ENCODE data around the gene MGAT4C. TPM values are rescaled to one million over a fixed set of nuclear protein-coding genes. Genes with fewer than 3 reads are reported as not detected.

Gene MGAT4C
- total and polyA plus RNA-seq, 4 donors, result 6.9 to 28.8 (median 10.0) TPM

DNA sequence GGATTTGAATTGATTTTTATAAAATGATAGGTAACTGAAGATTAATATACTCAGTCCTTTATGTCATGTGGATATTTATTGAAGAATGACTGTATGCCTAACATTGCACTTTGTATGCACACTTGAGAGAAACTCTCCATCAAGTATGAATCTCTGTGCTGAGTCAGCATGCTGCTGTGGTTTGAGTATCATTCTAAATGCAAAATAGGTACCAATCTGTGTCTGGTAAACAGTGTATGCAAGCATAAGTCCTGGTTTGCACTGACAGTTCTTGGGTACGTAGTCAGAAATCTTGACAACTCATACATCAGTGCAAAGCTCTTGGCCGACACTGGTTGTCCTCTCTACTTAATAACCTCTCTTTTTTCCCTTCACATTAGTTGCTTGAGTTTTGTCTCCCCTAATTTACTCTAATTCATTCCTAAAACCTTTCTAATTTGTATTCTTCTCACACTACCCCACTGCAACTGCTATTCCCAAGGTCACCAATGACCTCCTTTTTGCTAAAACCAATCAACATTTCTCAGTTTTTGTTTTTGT is 21.8 kb downstream of the MGAT4C start:
- Histone ChIP-seq H3K27ac (ENCODE audit: low read depth, low read length) (peak overlapping the region; percentile 57), H3K36me3 (ENCODE audit: control insufficient read depth, insufficient read depth, low read length) (no peaks in the 10 kb centered on the region), H3K9me3 (ENCODE audit: control insufficient read depth, insufficient read depth, low read length) (no peaks in the 10 kb centered on the region), H3K4me3 (ENCODE audit: low read depth, low read length) (no peak overlapping the region), H3K4me1 (ENCODE audit: control insufficient read depth, insufficient read depth, low read length) (peaks cover 3% of the 10 kb centered on the region), H3K27me3 (ENCODE audit: control insufficient read depth, insufficient read depth, low read length) (no peaks in the 10 kb centered on the region)
- 54% methylated on average over 2 of the region's 2 CpGs for WGBS (ENCODE audit: insufficient coverage)
- peak in 3 of 6 donors; percentile 14 to 67 (median 58) for DNase-seq (ENCODE audit: low read depth in 4 of 6, low spot score in 6 of 6)

DNA sequence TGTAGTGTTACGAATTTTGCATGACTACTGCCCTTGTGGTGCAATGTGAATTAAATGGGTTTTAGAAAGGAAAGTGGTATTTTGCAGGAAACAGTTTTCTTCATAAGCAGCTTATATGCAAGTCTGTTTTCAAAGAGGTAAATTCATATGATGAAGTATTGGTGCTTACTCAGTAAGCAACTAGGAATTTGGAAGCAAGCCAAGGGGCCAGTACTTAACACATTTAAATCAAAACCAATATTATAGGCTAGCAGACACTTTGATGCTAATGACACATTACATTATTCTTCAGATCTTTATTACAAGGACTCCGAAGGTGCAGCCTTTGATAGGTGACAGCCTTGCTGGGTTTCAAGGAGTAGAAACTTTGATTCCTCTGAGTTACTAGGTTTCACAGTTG is 23.1 kb downstream of the MGAT4C start:
- H3K4me3 ChIP-seq (ENCODE audit: low read depth, low read length), result no peak overlapping the region
- no peaks in the 10 kb centered on the region for H3K9me3 ChIP-seq (ENCODE audit: control insufficient read depth, insufficient read depth, low read length)
- DNase-seq (ENCODE audit: low read depth in 4 of 6, low spot score in 6 of 6), result peak in 2 of 6 donors; percentile 30 to 50
- no peak overlapping the region for H3K27ac ChIP-seq (ENCODE audit: low read depth, low read length)
- 75% methylated on average over 1 of the region's 2 CpGs for WGBS (ENCODE audit: insufficient coverage)
- H3K27me3 ChIP-seq (ENCODE audit: control insufficient read depth, insufficient read depth, low read length), result no peaks in the 10 kb centered on the region
- no peaks in the 10 kb centered on the region for H3K36me3 ChIP-seq (ENCODE audit: control insufficient read depth, insufficient read depth, low read length)
- peaks cover 3% of the 10 kb centered on the region for H3K4me1 ChIP-seq (ENCODE audit: control insufficient read depth, insufficient read depth, low read length)

DNA sequence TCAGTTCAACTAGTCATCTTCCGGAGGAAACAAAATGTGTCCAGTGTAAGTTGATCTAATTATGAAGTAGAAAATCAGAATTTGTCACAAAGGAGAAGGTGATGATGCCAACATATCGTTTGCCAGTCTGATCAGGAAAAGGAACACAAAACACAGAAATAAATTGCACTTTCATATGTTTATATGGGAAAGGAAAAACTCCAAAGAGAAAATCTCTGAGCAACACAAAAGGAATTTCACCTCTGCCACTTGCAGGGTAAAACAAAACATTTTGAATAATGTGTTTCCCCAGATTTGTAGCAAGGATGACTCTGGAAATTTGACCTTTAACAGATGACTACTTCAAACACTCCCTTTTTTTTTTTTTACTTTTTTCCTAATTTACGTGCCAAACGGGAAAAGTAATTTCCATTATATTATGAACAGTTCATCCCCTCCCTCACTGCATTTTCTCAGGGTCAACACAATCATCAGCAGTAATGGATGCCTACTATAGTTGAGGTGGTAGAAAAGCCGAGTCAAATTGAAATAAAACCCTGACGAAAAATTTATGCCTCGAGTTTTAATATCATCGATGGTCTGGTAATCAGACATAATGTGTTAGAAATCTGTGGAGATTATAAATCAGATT is 25.6 kb downstream of the MGAT4C start:
- H3K9me3 ChIP-seq (ENCODE audit: control insufficient read depth, insufficient read depth, low read length), result no peaks in the 10 kb centered on the region
- H3K4me3 ChIP-seq (ENCODE audit: low read depth, low read length), result no peak overlapping the region
- peaks cover 3% of the 10 kb centered on the region for H3K4me1 ChIP-seq (ENCODE audit: control insufficient read depth, insufficient read depth, low read length)
- no peaks in the 10 kb centered on the region for H3K36me3 ChIP-seq (ENCODE audit: control insufficient read depth, insufficient read depth, low read length)
- no peak for DNase-seq (ENCODE audit: low read depth in 4 of 6, low spot score in 6 of 6)
- no peak overlapping the region for H3K27ac ChIP-seq (ENCODE audit: low read depth, low read length)
- H3K27me3 ChIP-seq (ENCODE audit: control insufficient read depth, insufficient read depth, low read length), result no peaks in the 10 kb centered on the region
- no CpG with 5 or more reads among the region's 8 CpGs for WGBS (ENCODE audit: insufficient coverage)

DNA sequence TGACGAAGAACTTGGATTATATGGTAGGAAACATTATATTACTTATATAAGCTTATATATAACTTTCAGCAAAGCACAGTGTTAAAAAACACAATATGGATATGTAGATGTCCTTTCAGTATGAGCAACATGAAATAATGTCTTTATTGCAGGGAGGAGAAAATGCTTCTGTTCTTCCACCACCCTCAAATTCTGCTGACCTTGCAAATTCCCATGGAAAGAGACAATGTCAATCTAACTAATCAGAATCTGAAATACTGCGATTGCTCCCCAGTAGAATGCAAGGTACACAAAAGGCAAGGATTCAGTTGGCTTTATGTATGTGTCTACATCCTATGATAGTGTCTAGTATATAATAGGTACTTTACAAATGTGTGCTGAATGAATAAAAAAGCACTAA is 26.4 kb downstream of the MGAT4C start:
- no peak for DNase-seq (ENCODE audit: low read depth in 4 of 6, low spot score in 6 of 6)
- Histone ChIP-seq H3K4me1 (ENCODE audit: control insufficient read depth, insufficient read depth, low read length) (peaks cover 3% of the 10 kb centered on the region), H3K27me3 (ENCODE audit: control insufficient read depth, insufficient read depth, low read length) (no peaks in the 10 kb centered on the region), H3K36me3 (ENCODE audit: control insufficient read depth, insufficient read depth, low read length) (no peaks in the 10 kb centered on the region), H3K27ac (ENCODE audit: low read depth, low read length) (no peak overlapping the region), H3K4me3 (ENCODE audit: low read depth, low read length) (no peak overlapping the region), H3K9me3 (ENCODE audit: control insufficient read depth, insufficient read depth, low read length) (no peaks in the 10 kb centered on the region)
- WGBS (ENCODE audit: insufficient coverage), result no CpG with 5 or more reads among the region's 2 CpGs

DNA sequence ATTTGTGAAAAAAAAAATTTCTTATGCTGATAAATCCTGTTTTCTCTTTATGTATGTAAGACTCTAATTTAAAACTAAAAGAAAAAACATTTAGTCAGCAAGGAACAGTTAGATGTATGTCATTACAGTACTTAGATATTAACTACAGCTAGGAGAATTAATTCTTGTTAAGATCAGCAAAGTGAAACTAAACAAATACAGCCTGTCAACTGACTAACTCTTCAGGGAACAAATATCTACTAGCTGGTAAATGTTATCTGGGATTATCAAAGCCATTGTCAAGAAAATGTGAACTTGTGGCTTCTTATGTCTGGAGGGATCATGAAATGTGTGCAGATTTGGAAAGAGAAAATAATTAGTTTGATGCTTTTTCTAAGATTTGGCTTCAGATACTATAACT is 27.5 kb downstream of the MGAT4C start:
- peaks cover 3% of the 10 kb centered on the region for H3K4me1 ChIP-seq (ENCODE audit: control insufficient read depth, insufficient read depth, low read length)
- no peaks in the 10 kb centered on the region for H3K27me3 ChIP-seq (ENCODE audit: control insufficient read depth, insufficient read depth, low read length)
- DNase-seq (ENCODE audit: low read depth in 4 of 6, low spot score in 6 of 6), result no peak
- H3K9me3 ChIP-seq (ENCODE audit: control insufficient read depth, insufficient read depth, low read length), result no peaks in the 10 kb centered on the region
- no peaks in the 10 kb centered on the region for H3K36me3 ChIP-seq (ENCODE audit: control insufficient read depth, insufficient read depth, low read length)
- no peak overlapping the region for H3K4me3 ChIP-seq (ENCODE audit: low read depth, low read length)
- no peak overlapping the region for H3K27ac ChIP-seq (ENCODE audit: low read depth, low read length)

DNA sequence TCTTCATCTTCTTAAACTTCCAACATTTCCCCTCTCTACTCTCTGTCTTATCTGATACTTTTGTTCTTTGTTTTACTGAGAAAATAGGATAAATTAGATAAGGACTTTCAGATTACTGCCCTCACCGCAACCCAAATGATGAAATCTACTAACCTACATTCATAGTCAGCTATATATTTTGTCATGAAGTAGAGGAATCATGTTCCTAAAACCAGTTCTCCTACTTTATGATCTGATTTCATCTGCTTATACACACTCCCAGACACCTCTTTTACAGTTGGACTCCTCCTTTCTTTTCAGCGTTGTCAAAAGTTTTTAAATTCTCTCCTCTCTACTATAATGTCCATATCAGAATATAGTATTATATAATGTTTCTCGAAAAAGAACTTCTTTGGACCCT is 29.7 kb downstream of the MGAT4C start:
- no CpG with 5 or more reads among the region's 3 CpGs for WGBS (ENCODE audit: insufficient coverage)
- Histone ChIP-seq H3K4me1 (ENCODE audit: control insufficient read depth, insufficient read depth, low read length) (no peaks in the 10 kb centered on the region), H3K9me3 (ENCODE audit: control insufficient read depth, insufficient read depth, low read length) (no peaks in the 10 kb centered on the region), H3K27ac (ENCODE audit: low read depth, low read length) (no peak overlapping the region), H3K36me3 (ENCODE audit: control insufficient read depth, insufficient read depth, low read length) (no peaks in the 10 kb centered on the region), H3K4me3 (ENCODE audit: low read depth, low read length) (no peak overlapping the region), H3K27me3 (ENCODE audit: control insufficient read depth, insufficient read depth, low read length) (no peaks in the 10 kb centered on the region)
- DNase-seq (ENCODE audit: low read depth in 4 of 6, low spot score in 6 of 6), result no peak

DNA sequence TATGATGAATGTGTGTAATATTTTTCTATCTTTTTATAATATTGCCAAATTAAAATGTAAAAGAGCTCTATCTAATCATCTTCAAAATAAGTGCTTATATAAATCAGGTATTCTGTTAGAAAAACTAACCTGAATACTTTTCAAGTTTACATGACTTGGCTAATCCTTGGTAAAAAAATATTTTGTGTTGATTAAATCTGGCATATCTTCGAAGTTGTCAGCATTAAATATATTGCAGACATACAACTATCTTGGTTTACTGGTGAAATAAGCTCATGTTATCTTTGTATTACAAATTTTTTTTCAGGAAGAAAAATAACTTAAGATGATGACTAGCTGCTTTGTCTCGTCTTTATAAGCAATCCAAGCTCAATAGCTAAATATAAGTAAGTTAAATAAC is 39.6 kb downstream of the MGAT4C start:
- Histone ChIP-seq H3K36me3 (ENCODE audit: control insufficient read depth, insufficient read depth, low read length) (no peaks in the 10 kb centered on the region), H3K9me3 (ENCODE audit: control insufficient read depth, insufficient read depth, low read length) (no peaks in the 10 kb centered on the region), H3K27me3 (ENCODE audit: control insufficient read depth, insufficient read depth, low read length) (no peaks in the 10 kb centered on the region), H3K27ac (ENCODE audit: low read depth, low read length) (no peak overlapping the region), H3K4me1 (ENCODE audit: control insufficient read depth, insufficient read depth, low read length) (no peaks in the 10 kb centered on the region), H3K4me3 (ENCODE audit: low read depth, low read length) (no peak overlapping the region)
- whole genome bisulfite sequencing (ENCODE audit: insufficient coverage), result no CpG with 5 or more reads among the region's 2 CpGs
- DNase-seq (ENCODE audit: low read depth in 4 of 6, low spot score in 6 of 6), result no peak

DNA sequence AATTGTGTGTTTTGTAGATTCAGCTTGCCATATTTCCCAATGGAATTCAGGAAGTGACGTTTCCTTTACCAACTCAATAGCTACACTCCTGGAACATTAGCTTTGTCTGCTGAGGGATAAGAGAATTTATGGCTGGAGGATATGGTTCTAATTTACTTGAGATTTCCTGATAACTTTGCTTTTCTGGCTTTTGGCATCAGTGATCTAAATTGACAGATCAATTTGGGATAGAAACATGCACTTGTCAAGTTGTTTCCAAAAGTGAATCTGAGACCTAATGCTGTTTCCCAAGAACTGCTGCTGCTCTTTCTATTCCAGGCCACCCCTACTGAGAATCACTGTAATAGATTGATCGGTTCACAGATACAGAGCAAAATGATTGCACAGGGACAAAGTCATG is 43.2 kb downstream of the MGAT4C start:
- Histone ChIP-seq H3K4me1 (ENCODE audit: control insufficient read depth, insufficient read depth, low read length) (no peaks in the 10 kb centered on the region), H3K36me3 (ENCODE audit: control insufficient read depth, insufficient read depth, low read length) (no peaks in the 10 kb centered on the region), H3K4me3 (ENCODE audit: low read depth, low read length) (no peak overlapping the region), H3K27me3 (ENCODE audit: control insufficient read depth, insufficient read depth, low read length) (no peaks in the 10 kb centered on the region), H3K27ac (ENCODE audit: low read depth, low read length) (no peak overlapping the region), H3K9me3 (ENCODE audit: control insufficient read depth, insufficient read depth, low read length) (no peaks in the 10 kb centered on the region)
- no peak for DNase-seq (ENCODE audit: low read depth in 4 of 6, low spot score in 6 of 6)
- WGBS (ENCODE audit: insufficient coverage), result no CpG with 5 or more reads among the region's 2 CpGs

DNA sequence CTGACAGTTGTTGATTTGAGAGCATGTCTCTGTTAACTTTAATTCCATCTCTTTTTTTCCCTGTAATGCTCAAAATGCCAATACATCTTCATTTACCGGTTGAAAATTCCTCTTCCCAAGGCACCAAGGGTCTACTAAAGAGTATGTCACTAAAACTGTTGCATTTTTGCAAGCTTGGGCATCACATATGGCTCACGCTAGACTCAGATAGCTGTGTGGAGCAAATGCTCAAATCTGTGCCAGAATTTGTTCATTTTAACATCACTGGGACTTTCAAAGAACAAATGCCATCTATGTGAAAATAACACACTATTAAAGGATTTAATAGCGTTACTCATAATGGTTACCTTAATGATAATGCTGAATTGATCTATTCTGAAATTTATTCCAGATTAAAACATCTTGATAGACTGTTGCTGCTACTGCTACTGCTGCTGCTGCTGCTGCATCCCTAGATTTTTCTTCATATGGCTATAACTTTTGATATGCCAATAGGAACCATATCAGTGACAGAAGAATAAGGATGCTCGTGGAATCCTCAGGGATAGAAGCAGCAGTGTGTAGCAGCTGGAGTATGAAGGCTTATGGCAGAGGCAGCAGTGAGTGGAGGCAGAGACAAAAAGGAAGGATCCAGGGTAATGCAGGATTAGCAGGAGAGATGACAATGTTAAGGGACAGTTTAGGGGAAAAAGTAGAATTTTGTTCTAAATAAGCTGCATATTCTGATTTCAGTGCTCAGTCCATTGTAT is 57.3 kb downstream of the MGAT4C start:
- Histone ChIP-seq H3K4me3 (ENCODE audit: low read depth, low read length) (no peak overlapping the region), H3K36me3 (ENCODE audit: control insufficient read depth, insufficient read depth, low read length) (no peaks in the 10 kb centered on the region), H3K27ac (ENCODE audit: low read depth, low read length) (no peak overlapping the region), H3K9me3 (ENCODE audit: control insufficient read depth, insufficient read depth, low read length) (no peaks in the 10 kb centered on the region), H3K4me1 (ENCODE audit: control insufficient read depth, insufficient read depth, low read length) (no peaks in the 10 kb centered on the region), H3K27me3 (ENCODE audit: control insufficient read depth, insufficient read depth, low read length) (no peaks in the 10 kb centered on the region)
- WGBS (ENCODE audit: insufficient coverage), result 58% methylated on average over 2 of the region's 4 CpGs
- DNase-seq (ENCODE audit: low read depth in 4 of 6, low spot score in 6 of 6), result peak in 2 of 6 donors; percentile 45 to 80

DNA sequence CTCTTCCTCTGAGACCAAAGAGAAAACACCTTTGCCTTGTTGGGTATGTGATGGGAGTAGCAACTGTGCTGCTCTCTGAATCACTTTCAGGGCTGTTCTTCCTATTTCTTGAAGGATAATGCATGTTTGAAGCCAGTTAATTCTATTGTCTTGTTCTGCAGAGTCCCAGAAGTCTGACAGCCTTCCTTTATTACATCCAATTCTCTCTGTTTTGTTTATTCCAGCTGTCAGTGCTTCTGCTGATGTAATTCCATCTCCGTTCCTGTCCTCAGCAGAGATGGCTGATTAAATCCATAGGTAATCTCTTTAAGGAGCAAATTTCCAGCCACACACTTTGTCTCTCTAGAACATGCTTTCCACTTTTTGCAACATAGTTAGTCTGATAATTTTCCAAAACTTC is 59.7 kb downstream of the MGAT4C start:
- no peak for DNase-seq (ENCODE audit: low read depth in 4 of 6, low spot score in 6 of 6)
- Histone ChIP-seq H3K27ac (ENCODE audit: low read depth, low read length) (no peak overlapping the region), H3K4me1 (ENCODE audit: control insufficient read depth, insufficient read depth, low read length) (no peaks in the 10 kb centered on the region), H3K36me3 (ENCODE audit: control insufficient read depth, insufficient read depth, low read length) (no peaks in the 10 kb centered on the region), H3K4me3 (ENCODE audit: low read depth, low read length) (no peak overlapping the region), H3K27me3 (ENCODE audit: control insufficient read depth, insufficient read depth, low read length) (no peaks in the 10 kb centered on the region), H3K9me3 (ENCODE audit: control insufficient read depth, insufficient read depth, low read length) (no peaks in the 10 kb centered on the region)
- WGBS (ENCODE audit: insufficient coverage), result no CpG with 5 or more reads among the region's 1 CpG

Measured in spinal cord (tissue), 10 donors.